Calu3 (cell line): ENCODE results near the gene SLC12A4. TPM values are rescaled to one million over a fixed set of nuclear protein-coding genes. Genes with fewer than 3 reads are reported as not detected.
A peak's percentile ranks its signal among the peaks of the same experiment; 100 is the strongest.
"Not testable (repeated sequence)": the region's sequence is repeated elsewhere in the genome, so short reads cannot be mapped to it uniquely, and the experiment has no call there.

Experiments
- BruUV-seq: library from RNA; stranded (reverse); fragments of 400-500 nt; replicated peaks from 2 replicates; lab custom pipeline; 2021; lab: Mats Ljungman, UMichigan
- CTCF ChIA-PET: fragments of 300-600 bp; sonication (Branson Sonifier 250); formaldehyde crosslinking; loops from one replicate; lab custom pipeline; 2022; ENCODE audit warnings: antibody characterized with exemption; lab: Charles Lee
- DNase-seq: peaks from one replicate; pipeline ENCODE4 v3.0.0; 2022
- H3K27ac Mint-ChIP-seq: one replicate; pipeline ENCODE4 v1.8.0; 2022; ENCODE audit warnings: mixed read lengths; ENCODE audit not compliant: unreplicated experiment
- H3K27me3 Mint-ChIP-seq: one replicate; pipeline ENCODE4 v1.8.0; 2022; ENCODE audit warnings: mixed read lengths; ENCODE audit not compliant: unreplicated experiment
- H3K36me3 Mint-ChIP-seq: one replicate; pipeline ENCODE4 v1.8.0; 2022; ENCODE audit warnings: mild to moderate bottlenecking, moderate library complexity, mixed read lengths; ENCODE audit not compliant: insufficient read depth, unreplicated experiment
- H3K4me1 Mint-ChIP-seq: one replicate; pipeline ENCODE4 v1.8.0; 2022; ENCODE audit warnings: mild to moderate bottlenecking, low read depth, mixed read lengths; ENCODE audit not compliant: unreplicated experiment
- H3K4me3 Mint-ChIP-seq: one replicate; pipeline ENCODE4 v1.8.0; 2022; ENCODE audit warnings: mild to moderate bottlenecking, low read depth, moderate library complexity, mixed read lengths; ENCODE audit not compliant: unreplicated experiment
- H3K9me3 Mint-ChIP-seq: one replicate; pipeline ENCODE4 v1.8.0; 2022; ENCODE audit warnings: low read depth, mixed read lengths; ENCODE audit not compliant: unreplicated experiment
- CTCF ChIP-seq: fragments of 200-600 bp; IDR thresholded peaks from one replicate; pipeline ENCODE4 v1.8.0; 2022; ENCODE audit warnings: antibody characterized with exemption; ENCODE audit not compliant: unreplicated experiment
- intact Hi-C: fragments of 100-400 bp; cut with micrococcal nuclease; formaldehyde crosslinking; loops from one replicate; pipeline ENCODE4 v1.10.0; 2022; ENCODE audit not compliant: unreplicated experiment
- total RNA-seq: library from RNA; stranded (reverse); gene quantifications from 2 replicates; pipeline ENCODE4 v1.2.3, GENCODE V29; 2022

SLC12A4 gene
- total RNA-seq, 1 experiment from 2014 or later: 38.0 TPM

- H3K4me1 Mint-ChIP-seq: peaks cover 19% of the 10 kb centered on the region
- no peak overlapping the region for H3K4me3 Mint-ChIP-seq
- H3K36me3 Mint-ChIP-seq: peaks cover 69% of the 10 kb centered on the region
- H3K27me3 Mint-ChIP-seq: no peaks in the 10 kb centered on the region
- no peak overlapping the region for H3K27ac Mint-ChIP-seq
- DNase-seq: no peak
- no peaks in the 10 kb centered on the region for H3K9me3 Mint-ChIP-seq
- intact Hi-C loops: no loop called here
- CTCF ChIA-PET: interaction anchor here (0.7 kb wide), 1 partner anchor 30 kb away, joined by 7 read pairs; no protein-coding TSS in a partner anchor
- no peak for TF ChIP-seq CTCF
- no TSS peak for BruUV-seq
Measured at GRCh38 chr16:67939507-67940445, 28.7 kb downstream of the SLC12A4 start.

GRCh38 chr16:67937713-67938112 is 30.7 kb downstream of the SLC12A4 start:
- H3K27me3 Mint-ChIP-seq, H3K9me3 Mint-ChIP-seq, intact Hi-C loops, DNase-seq, BruUV-seq: not testable (repeated sequence)
- Mint-ChIP-seq H3K4me1 (peaks cover 26% of the 10 kb centered on the region), H3K4me3 (peak overlapping the region; percentile 87), H3K36me3 (peaks cover 83% of the 10 kb centered on the region), H3K27ac (peak overlapping the region; percentile 92)
- CTCF ChIA-PET: interaction anchor here (0.7 to 0.8 kb wide), 3 partner anchors 92 to 264 kb away, joined by 3 to 9 read pairs (median 4); no protein-coding TSS in a partner anchor

- no peak for DNase-seq
- H3K9me3 Mint-ChIP-seq: no peaks in the 10 kb centered on the region
- intact Hi-C loops: no loop called here
- CTCF ChIA-PET: interaction anchor here (0.7 to 1.7 kb wide), 3 partner anchors 45 to 460 kb away, joined by 3 to 5 read pairs (median 3); partner anchors contain the start of gene NFATC3
- no peaks in the 10 kb centered on the region for H3K27me3 Mint-ChIP-seq
- H3K36me3 Mint-ChIP-seq: peaks cover 85% of the 10 kb centered on the region
- no TSS peak for BruUV-seq
- H3K27ac Mint-ChIP-seq: peak overlapping the region; percentile 92
- H3K4me3 Mint-ChIP-seq: peak overlapping the region; percentile 87
- peaks cover 26% of the 10 kb centered on the region for H3K4me1 Mint-ChIP-seq
- TF ChIP-seq CTCF: no peak
Measured at GRCh38 chr16:67936880-67937605, 31.4 kb downstream of the SLC12A4 start.

- Mint-ChIP-seq H3K27me3 (no peaks in the 10 kb centered on the region), H3K27ac (peak within 1 kb of the TSS; percentile 92), H3K4me1 (peaks cover 26% of the 10 kb centered on the region), H3K9me3 (no peaks in the 10 kb centered on the region), H3K36me3 (peaks cover 83% of the 10 kb centered on the region), H3K4me3 (peak within 1 kb of the TSS; percentile 87)
- BruUV-seq: TSS peak; percentile 75
- CTCF ChIA-PET: interaction anchor here (0.7 to 1.7 kb wide), 9 partner anchors 16 to 460 kb away, joined by 3 to 8 read pairs (median 4); partner anchors contain the start of genes NFATC3, RANBP10 and TSNAXIP1
- DNase-seq: peak; percentile 60
- intact Hi-C loops: no loop called here
- TF ChIP-seq CTCF: no peak
Measured at GRCh38 chr16:67936124-67936879, 32.1 kb downstream of the SLC12A4 start, which contains the start of gene PSMB10. Gene PSMB10, minus strand, starts transcription at chr16:67936850. Its CDS starts 101 bp downstream, at chr16:67936749.
